Thyroid gland (tissue), 4 donors: ENCODE measurements around the gene FKBP1A.

Experiments
- CTCF ChIP-seq, 6 experiments: fragments of 200-600 bp in 3 of 6; fragments of 450-650 bp in 3 of 6; sonication (generic) in 3 of 6; IDR thresholded peaks; one replicate each; pipeline ENCODE4 v1.5.1; 2016 to 2019; ENCODE audit warnings: antibody characterized with exemption in 6 of 6, mild to moderate bottlenecking in 2 of 6, inconsistent platforms in 1 of 6, moderate library complexity in 1 of 6
- POLR2A ChIP-seq, 2 donors: fragments of 450-650 bp; IDR thresholded peaks; one replicate each; pipeline ENCODE4 v1.6.1; 2017; ENCODE audit warnings: antibody characterized with exemption in 2 of 2, mild to moderate bottlenecking in 2 of 2, moderate library complexity in 1 of 2

DNA sequence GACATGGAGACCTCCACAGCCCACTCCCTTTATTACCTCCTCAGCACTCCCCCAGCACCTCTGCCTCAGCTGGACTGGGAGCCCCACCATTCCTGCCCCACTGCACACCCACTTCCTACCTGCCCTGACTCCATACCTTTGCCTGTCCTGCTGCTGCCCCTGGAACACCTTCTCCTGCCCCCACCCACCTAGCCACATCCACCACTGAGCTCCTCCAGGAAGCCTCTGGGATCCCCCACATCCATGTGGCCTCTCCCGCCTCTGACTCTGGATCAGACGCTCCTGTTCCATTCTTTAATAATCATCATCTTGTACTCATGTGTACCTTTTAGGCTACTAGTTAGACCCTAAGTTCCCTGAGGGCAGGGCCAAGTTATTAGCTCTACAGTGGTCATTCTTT, 61.8 kb downstream of the FKBP1A start:
- TF ChIP-seq CTCF (IDR thresholded peaks at IDR 0.05) (no peak), POLR2A (IDR thresholded peaks at IDR 0.05) (no peak)
